ENCODE measurements around the gene CLEC18C.

DNA sequence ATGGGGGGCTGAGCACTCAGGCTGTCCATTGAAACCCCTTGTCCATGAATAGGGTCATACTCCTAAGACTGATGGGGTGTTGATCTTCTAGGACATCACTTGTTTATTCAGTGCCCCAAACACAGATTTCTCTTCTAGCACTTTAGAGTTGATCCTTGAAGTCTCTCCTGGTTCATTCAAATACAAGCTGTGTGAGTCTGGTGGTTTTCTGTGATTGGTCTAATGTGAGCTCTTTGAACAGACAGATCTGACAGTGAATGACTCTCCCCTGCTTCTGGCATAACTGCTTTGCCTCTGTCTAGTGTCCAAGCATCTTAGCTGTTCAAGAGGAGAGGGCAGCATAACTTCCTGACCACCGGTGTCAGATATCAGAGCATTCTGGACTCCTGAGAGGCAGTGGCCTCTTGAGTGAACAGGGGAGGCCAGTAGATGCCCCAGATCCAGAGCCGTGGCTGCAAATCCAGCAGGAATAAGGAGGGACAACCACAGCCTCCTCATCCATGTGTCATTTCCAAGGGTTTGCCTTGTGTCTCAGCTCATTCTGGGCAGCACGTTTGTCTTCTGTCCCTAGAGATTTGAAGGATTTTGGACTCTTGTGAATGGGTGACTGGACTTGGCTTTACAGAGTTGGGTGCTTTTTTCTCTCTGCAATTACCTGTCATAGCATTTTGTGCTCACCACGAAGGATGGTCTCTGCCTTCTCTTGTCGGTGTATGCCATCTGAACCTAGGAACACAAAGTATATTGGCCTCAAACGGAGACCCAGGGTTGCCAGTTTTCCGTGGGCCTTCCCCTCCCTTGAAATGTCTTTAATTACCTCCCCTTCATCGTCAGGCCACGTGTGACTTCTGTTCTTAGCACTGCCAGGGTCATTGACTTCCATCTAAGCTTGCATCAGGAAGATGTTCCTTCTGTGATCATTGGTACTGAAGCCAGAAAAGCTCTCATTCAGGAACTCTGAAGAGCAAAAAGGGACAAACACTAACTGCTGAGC, 13.9 kb upstream of the CLEC18C start:
- no peak for TF ChIP-seq TAF1 (IDR thresholded peaks at IDR 0.05; ENCODE audit: low read depth)
- no peak for TF ChIP-seq CREB1 (IDR thresholded peaks at IDR 0.05; ENCODE audit: low read depth)
- TF ChIP-seq EP300 (IDR thresholded peaks at IDR 0.05; ENCODE audit: borderline replicate concordance): no peak
- no peak for TF ChIP-seq FOXM1 (IDR thresholded peaks at IDR 0.05; ENCODE audit: borderline replicate concordance, low read depth)
- no peak for TF ChIP-seq YY1 (IDR thresholded peaks at IDR 0.05; ENCODE audit: low read depth)
